Cortex of kidney (tissue), 1 donor: ENCODE data around the gene OPCML.

Source experiments
- DNase-seq: peaks from one replicate; lab custom pipeline; 2025; lab: John Stamatoyannopoulos, UW

Gene OPCML

GRCh38 chr11:133541021-133541719 is 8.9 kb upstream of the OPCML start:
- DNase-seq: no peak

GRCh38 chr11:133536198-133536597 is 3.9 kb upstream of the OPCML start:
- no peak for DNase-seq

- DNase-seq: no peak
Observed at GRCh38 chr11:133533205-133533604, 904 bp upstream of the OPCML start.

- no peak for DNase-seq
Observed at GRCh38 chr11:133531458-133531857, 843 bp downstream of the OPCML start.

GRCh38 chr11:133530501-133530835 is 1.8 kb downstream of the OPCML start:
- no peak for DNase-seq

GRCh38 chr11:133529807-133530500 is 2.3 kb downstream of the OPCML start:
- no peak for DNase-seq

- no peak for DNase-seq
Observed at GRCh38 chr11:133526790-133527189, 5.5 kb downstream of the OPCML start.

- no peak for DNase-seq
Observed at GRCh38 chr11:133525976-133526375, 6.3 kb downstream of the OPCML start.

- no peak for DNase-seq
Observed at GRCh38 chr11:133524488-133524887, 7.8 kb downstream of the OPCML start.

GRCh38 chr11:133522344-133522743 is 10.0 kb downstream of the OPCML start:
- no peak for DNase-seq

GRCh38 chr11:133521502-133521901 is 10.8 kb downstream of the OPCML start:
- DNase-seq: no peak

- DNase-seq: no peak
Observed at GRCh38 chr11:133520707-133521106, 11.6 kb downstream of the OPCML start.

- no peak for DNase-seq
Observed at GRCh38 chr11:133519560-133519959, 12.7 kb downstream of the OPCML start.

- DNase-seq: no peak
Observed at GRCh38 chr11:133518702-133519264, 13.5 kb downstream of the OPCML start.

- no peak for DNase-seq
Observed at GRCh38 chr11:133516845-133517244, 15.5 kb downstream of the OPCML start.

GRCh38 chr11:133515107-133515506 is 17.2 kb downstream of the OPCML start:
- DNase-seq: no peak

GRCh38 chr11:133509924-133510697 is 22.2 kb downstream of the OPCML start:
- no peak for DNase-seq

- DNase-seq: no peak
Observed at GRCh38 chr11:133508468-133508867, 23.8 kb downstream of the OPCML start.

GRCh38 chr11:133507185-133507584 is 25.1 kb downstream of the OPCML start:
- no peak for DNase-seq

- DNase-seq: no peak
Observed at GRCh38 chr11:133506551-133507094, 25.7 kb downstream of the OPCML start.

GRCh38 chr11:133506023-133506422 is 26.3 kb downstream of the OPCML start:
- DNase-seq: no peak

GRCh38 chr11:133504906-133505305 is 27.4 kb downstream of the OPCML start:
- DNase-seq: no peak
